Right kidney (tissue), 1 donor: Measurements from ENCODE around the gene TMEM61.

Experiments used
- DNase-seq: peaks from one replicate; pipeline ENCODE4 v3.0.0-alpha.2; 2016

TMEM61 gene

GRCh38 chr1:54986025-54986424, 5.6 kb downstream of the TMEM61 start:
- no peak for DNase-seq

GRCh38 chr1:54986533-54986932, 6.1 kb downstream of the TMEM61 start:
- no peak for DNase-seq

- no peak for DNase-seq
These were observed 7.0 kb downstream of the TMEM61 start for GRCh38 chr1:54987427-54987826.

- no peak for DNase-seq
These were observed 7.7 kb downstream of the TMEM61 start for GRCh38 chr1:54987919-54988705.

- DNase-seq = no peak
These were observed 8.5 kb downstream of the TMEM61 start for GRCh38 chr1:54988975-54989374.

GRCh38 chr1:54989473-54989872, 9.0 kb downstream of the TMEM61 start:
- no peak for DNase-seq

- DNase-seq = no peak
These were observed 9.8 kb downstream of the TMEM61 start for GRCh38 chr1:54989968-54990810.

GRCh38 chr1:54990916-54991315, 10.5 kb downstream of the TMEM61 start:
- no peak for DNase-seq

GRCh38 chr1:54991939-54992338, 11.5 kb downstream of the TMEM61 start:
- DNase-seq = no peak

GRCh38 chr1:54993140-54993539, 12.7 kb downstream of the TMEM61 start:
- DNase-seq = no peak

- DNase-seq = no peak
These were observed 14.0 kb downstream of the TMEM61 start for GRCh38 chr1:54994355-54994990.

GRCh38 chr1:54995013-54995760, 14.8 kb downstream of the TMEM61 start:
- DNase-seq = no peak

GRCh38 chr1:54995835-54996234, 15.4 kb downstream of the TMEM61 start:
- DNase-seq = no peak

GRCh38 chr1:54996359-54996868, 16.0 kb downstream of the TMEM61 start:
- no peak for DNase-seq

- peak; percentile 37 for DNase-seq
These were observed 16.7 kb downstream of the TMEM61 start for GRCh38 chr1:54996869-54997710.

- DNase-seq = no peak
These were observed 17.2 kb downstream of the TMEM61 start for GRCh38 chr1:54997711-54997986.

- DNase-seq = no peak
These were observed 17.7 kb downstream of the TMEM61 start for GRCh38 chr1:54998100-54998499.

- no peak for DNase-seq
These were observed 18.2 kb downstream of the TMEM61 start, which contains the start of gene BSND for GRCh38 chr1:54998677-54999076. BSND (plus strand) TSS chr1:54998933; CDS start chr1:54999187, 254 bp downstream.

GRCh38 chr1:55000110-55001085, 20.0 kb downstream of the TMEM61 start:
- no peak for DNase-seq

GRCh38 chr1:55001311-55001710, 20.9 kb downstream of the TMEM61 start:
- DNase-seq = no peak
